ENCODE results near the gene TMEM63B.

The TMEM63B gene

GRCh38 chr6:44113414-44113813, 13.9 kb upstream of the TMEM63B start:
- DNase-seq (ENCODE audit: low read depth, low spot score): no peak
- H3K4me3 ChIP-seq (ENCODE audit: low read length): no peak overlapping the region

- no peak overlapping the region for H3K4me3 ChIP-seq (ENCODE audit: low read length)
- peak; percentile 41 for DNase-seq (ENCODE audit: low read depth, low spot score)
Observed at GRCh38 chr6:44115866-44116265, 11.5 kb upstream of the TMEM63B start.

- DNase-seq (ENCODE audit: low read depth, low spot score): no peak
- H3K4me3 ChIP-seq (ENCODE audit: low read length): no peak overlapping the region
Observed at GRCh38 chr6:44116641-44117382, 10.5 kb upstream of the TMEM63B start.

GRCh38 chr6:44117397-44118128, 9.8 kb upstream of the TMEM63B start:
- H3K4me3 ChIP-seq (ENCODE audit: low read length): no peak overlapping the region
- no peak for DNase-seq (ENCODE audit: low read depth, low spot score)

- no peak overlapping the region for H3K4me3 ChIP-seq (ENCODE audit: low read length)
- no peak for DNase-seq (ENCODE audit: low read depth, low spot score)
Observed at GRCh38 chr6:44119704-44120262, 7.6 kb upstream of the TMEM63B start.

- DNase-seq (ENCODE audit: low read depth, low spot score): no peak
- no peak overlapping the region for H3K4me3 ChIP-seq (ENCODE audit: low read length)
Observed at GRCh38 chr6:44120692-44121443, 6.5 kb upstream of the TMEM63B start.

GRCh38 chr6:44122801-44123200, 4.6 kb upstream of the TMEM63B start:
- H3K4me3 ChIP-seq (ENCODE audit: low read length): peak overlapping the region; percentile 15
- peak; percentile 77 for DNase-seq (ENCODE audit: low read depth, low spot score)

GRCh38 chr6:44123544-44123943, 3.8 kb upstream of the TMEM63B start:
- DNase-seq (ENCODE audit: low read depth, low spot score): no peak
- H3K4me3 ChIP-seq (ENCODE audit: low read length): no peak overlapping the region

GRCh38 chr6:44126320-44127149, 819 bp upstream of the TMEM63B start:
- peak overlapping the region; percentile 89 for H3K4me3 ChIP-seq (ENCODE audit: low read length)
- DNase-seq (ENCODE audit: low read depth, low spot score): peak; percentile 19

- H3K4me3 ChIP-seq (ENCODE audit: low read length): peak overlapping the region; percentile 70
- DNase-seq (ENCODE audit: low read depth, low spot score): no peak
Observed at GRCh38 chr6:44128020-44128917, 915 bp downstream of the TMEM63B start.

- H3K4me3 ChIP-seq (ENCODE audit: low read length): no peak overlapping the region
Observed at GRCh38 chr6:44129841-44130322, 2.5 kb downstream of the TMEM63B start.

GRCh38 chr6:44131892-44132291, 4.5 kb downstream of the TMEM63B start:
- no peak overlapping the region for H3K4me3 ChIP-seq (ENCODE audit: low read length)
- no peak for DNase-seq (ENCODE audit: low read depth, low spot score)

More at GRCh38 chr6:44129841-44130322, 2.5 kb downstream of the TMEM63B start:
- peak; percentile 57 for DNase-seq (ENCODE audit: low read depth, low spot score)

GRCh38 chr6:44132476-44132875, 5.1 kb downstream of the TMEM63B start:
- no peak for DNase-seq (ENCODE audit: low read depth, low spot score)
- H3K4me3 ChIP-seq (ENCODE audit: low read length): no peak overlapping the region

- H3K4me3 ChIP-seq (ENCODE audit: low read length): no peak overlapping the region
- no peak for DNase-seq (ENCODE audit: low read depth, low spot score)
Observed at GRCh38 chr6:44133003-44133931, 5.9 kb downstream of the TMEM63B start.

- DNase-seq (ENCODE audit: low read depth, low spot score): no peak
- H3K4me3 ChIP-seq (ENCODE audit: low read length): no peak overlapping the region
Observed at GRCh38 chr6:44133981-44134711, 6.8 kb downstream of the TMEM63B start.

- H3K4me3 ChIP-seq (ENCODE audit: low read length): no peak overlapping the region
- no peak for DNase-seq (ENCODE audit: low read depth, low spot score)
Observed at GRCh38 chr6:44135173-44135758, 7.9 kb downstream of the TMEM63B start.
